8988T (cell line): ENCODE data around the gene ACP5.
"Not testable (repeated sequence)": the region's sequence is repeated elsewhere in the genome, so short reads cannot be mapped to it uniquely, and the experiment has no call there.

ENCODE experiments used
- DNase-seq: peaks from one replicate; pipeline ENCODE4 v3.0.0; 2011

Gene ACP5

GRCh38 chr19:11578258-11579142 is 1.1 kb upstream of the ACP5 start:
- DNase-seq: no peak

GRCh38 chr19:11576227-11576626 is 1.2 kb downstream of the ACP5 start:
- no peak for DNase-seq

GRCh38 chr19:11574689-11575088 is 2.8 kb downstream of the ACP5 start:
- DNase-seq: no peak

- not testable (repeated sequence) for DNase-seq
Observed at GRCh38 chr19:11573763-11574162, 3.7 kb downstream of the ACP5 start.

GRCh38 chr19:11573354-11573753 is 4.1 kb downstream of the ACP5 start:
- not testable (repeated sequence) for DNase-seq

- DNase-seq: no peak
Observed at GRCh38 chr19:11570039-11570462, 7.4 kb downstream of the ACP5 start.

- no peak for DNase-seq
Observed at GRCh38 chr19:11566164-11566563, 11.3 kb downstream of the ACP5 start.

- not testable (repeated sequence) for DNase-seq
Observed at GRCh38 chr19:11565649-11565980, 11.8 kb downstream of the ACP5 start.

GRCh38 chr19:11564082-11564807 is 13.2 kb downstream of the ACP5 start:
- not testable (repeated sequence) for DNase-seq

GRCh38 chr19:11563532-11563931 is 13.9 kb downstream of the ACP5 start:
- DNase-seq: no peak

- no peak for DNase-seq
Observed at GRCh38 chr19:11560404-11561051, 16.9 kb downstream of the ACP5 start.

GRCh38 chr19:11558881-11559828 is 18.3 kb downstream of the ACP5 start, which contains the start of gene ELOF1:
Gene ELOF1, minus strand, starts transcription at chr19:11559230. Its CDS starts 4,883 bp downstream, at chr19:11554347.
- DNase-seq: peak; percentile 88

GRCh38 chr19:11556634-11557420 is 20.6 kb downstream of the ACP5 start:
- DNase-seq: no peak

GRCh38 chr19:11555246-11555645 is 22.2 kb downstream of the ACP5 start:
- no peak for DNase-seq

- DNase-seq: no peak
Observed at GRCh38 chr19:11554160-11554559, 23.3 kb downstream of the ACP5 start.

- no peak for DNase-seq
Observed at GRCh38 chr19:11552666-11553372, 24.6 kb downstream of the ACP5 start.

- DNase-seq: no peak
Observed at GRCh38 chr19:11551603-11552235, 25.7 kb downstream of the ACP5 start.

GRCh38 chr19:11550265-11550664 is 27.2 kb downstream of the ACP5 start:
- no peak for DNase-seq

- DNase-seq: no peak
Observed at GRCh38 chr19:11549386-11549953, 28.0 kb downstream of the ACP5 start.
